Gastrocnemius medialis (tissue), 4 donors: Measurements from ENCODE around the gene LITAFD. TPM values are rescaled to one million over a fixed set of nuclear protein-coding genes. Genes with fewer than 3 reads are reported as not detected.

Experiments
- ATAC-seq, 2 donors: fragments of 150-250 bp; one replicate each; pipeline ENCODE4 v1.9.1; 2016
- DNase-seq, 2 donors: peaks; one replicate each; pipeline ENCODE4 v3.0.0-alpha.2; 2019
- H3K27ac ChIP-seq, 4 donors: fragments of 200-600 bp; sonication (generic); 1 replicate in 1 of 4; 2 replicates in 3 of 4; pipeline ENCODE4 v1.5.1; 2016 to 2018; ENCODE audit warnings: mild to moderate bottlenecking in 2 of 4, moderate library complexity in 1 of 4
- H3K27me3 ChIP-seq, 3 donors: fragments of 200-600 bp; sonication (generic) in 2 of 3; 1 replicate in 1 of 3; 2 replicates in 2 of 3; pipeline versions ENCODE4 v1.5.1 to v1.6.0; 2016 to 2019; ENCODE audit warnings: mild to moderate bottlenecking in 1 of 3, moderate library complexity in 1 of 3
- H3K36me3 ChIP-seq, 2 donors: fragments of 200-600 bp; sonication (generic) in 1 of 2; one replicate each; pipeline ENCODE4 v1.5.1; 2017 to 2018
- H3K4me1 ChIP-seq, 2 donors: fragments of 200-600 bp; sonication (generic) in 1 of 2; one replicate each; pipeline ENCODE4 v1.5.1; 2016 to 2017; ENCODE audit warnings: mild to moderate bottlenecking in 2 of 2
- H3K4me3 ChIP-seq, 4 donors: fragments of 200-600 bp; sonication (generic) in 3 of 4; 1 replicate in 1 of 4; 2 replicates in 3 of 4; pipeline ENCODE4 v1.5.1; 2016 to 2019; ENCODE audit warnings: mild to moderate bottlenecking in 2 of 4
- H3K9me3 ChIP-seq, 3 donors: fragments of 200-600 bp; sonication (generic) in 2 of 3; 1 replicate in 1 of 3; 2 replicates in 2 of 3; pipeline ENCODE4 v1.5.1; 2016 to 2019
- CTCF ChIP-seq, 5 experiments: fragments of 450-650 bp in 3 of 5; fragments of 200-600 bp in 2 of 5; sonication (generic) in 2 of 5; IDR thresholded peaks in 4 of 5; conservative IDR thresholded peaks in 1 of 5; 1 replicate in 4 of 5; 2 replicates in 1 of 5; pipeline ENCODE4 v1.5.1; 2016 to 2019; ENCODE audit warnings: antibody characterized with exemption in 5 of 5, mild to moderate bottlenecking in 3 of 5, moderate library complexity in 3 of 5
- POLR2A ChIP-seq, 2 donors: fragments of 450-650 bp; IDR thresholded peaks; one replicate each; pipeline ENCODE4 v1.6.1; 2017; ENCODE audit warnings: antibody characterized with exemption in 2 of 2, mild to moderate bottlenecking in 2 of 2, moderate library complexity in 2 of 2
- in situ Hi-C, 4 donors: fragments of 200-750 bp; cut with MboI; loops; one replicate each; pipeline versions ENCODE4 v1.15.0 to v1.8.0; 2017; ENCODE audit warnings: low sequenced_read_pairs in 4 of 4
- intact Hi-C: fragments of 100-400 bp; cut with DNase I; formaldehyde crosslinking; loops from one replicate; pipeline ENCODE4 v1.15.1; 2023; ENCODE audit warnings: low total_unique reads
- total RNA-seq, 4 donors: library from RNA; depleted of rRNA; stranded (reverse); fragments of >200 nt; gene quantifications; one replicate each; pipeline versions ENCODE4 v1.1.0 to v1.2.3, GENCODE V29; 2016

LITAFD gene
- total RNA-seq, 4 donors from 2014 or later = not detected

- no peak overlapping the region for H3K27ac ChIP-seq
- ATAC-seq (no peak), DNase-seq (no peak)
- H3K36me3 ChIP-seq = peaks cover 0 to 31% of the 10 kb centered on the region in 2 donors
- in situ Hi-C loops (no loop called here), intact Hi-C loops (no loop called here)
- no peak overlapping the region for H3K4me3 ChIP-seq
- no peaks in the 10 kb centered on the region for H3K9me3 ChIP-seq
- H3K4me1 ChIP-seq = peaks cover 5 to 7% of the 10 kb centered on the region in 2 donors
- no peak for TF ChIP-seq POLR2A (IDR thresholded peaks at IDR 0.05)
- H3K27me3 ChIP-seq = no peaks in the 10 kb centered on the region
Measured at GRCh38 chr16:8848231-8848938, 33.8 kb upstream of the LITAFD start.

- DNase-seq (no peak), ATAC-seq (no peak)
- no peaks in the 10 kb centered on the region for H3K9me3 ChIP-seq
- no peak for TF ChIP-seq CTCF (IDR thresholded peaks at IDR 0.05 in 4 of 5, conservative IDR thresholded peaks at IDR 0.05 in 1 of 5)
- no peak for TF ChIP-seq POLR2A (IDR thresholded peaks at IDR 0.05)
- H3K4me1 ChIP-seq = peaks cover 5 to 7% of the 10 kb centered on the region in 2 donors
- no peaks in the 10 kb centered on the region for H3K27me3 ChIP-seq
- in situ Hi-C loops (no loop called here), intact Hi-C loops (no loop called here)
- H3K4me3 ChIP-seq = no peak overlapping the region
- peaks cover 0 to 37% of the 10 kb centered on the region in 2 donors for H3K36me3 ChIP-seq
- H3K27ac ChIP-seq = peak overlapping the region in 1 of 4 donors; percentile 9
Measured at GRCh38 chr16:8848939-8849391, 33.2 kb upstream of the LITAFD start.

GRCh38 chr16:8849411-8850011 is 32.6 kb upstream of the LITAFD start:
- no peaks in the 10 kb centered on the region for H3K27me3 ChIP-seq
- H3K9me3 ChIP-seq = no peaks in the 10 kb centered on the region
- in situ Hi-C loops (loop anchor here in 1 of 4 donors (10.0 kb wide), 1 partner anchor 45 kb away; no protein-coding TSS in a partner anchor), intact Hi-C loops (no loop called here)
- peak overlapping the region in 2 of 4 donors; percentile 9 to 46 for H3K27ac ChIP-seq
- ATAC-seq (no peak), DNase-seq (no peak)
- no peak for TF ChIP-seq POLR2A (IDR thresholded peaks at IDR 0.05)
- TF ChIP-seq CTCF (IDR thresholded peaks at IDR 0.05 in 4 of 5, conservative IDR thresholded peaks at IDR 0.05 in 1 of 5) = no peak
- H3K4me1 ChIP-seq = peaks cover 5 to 7% of the 10 kb centered on the region in 2 donors
- H3K36me3 ChIP-seq = peaks cover 0 to 40% of the 10 kb centered on the region in 2 donors
- no peak overlapping the region for H3K4me3 ChIP-seq

- Histone ChIP-seq H3K9me3 (no peaks in the 10 kb centered on the region), H3K27ac (peak overlapping the region; percentile 9 to 63 (median 50)), H3K36me3 (peaks cover 0 to 49% of the 10 kb centered on the region in 2 donors), H3K27me3 (no peaks in the 10 kb centered on the region), H3K4me1 (peaks cover 5 to 7% of the 10 kb centered on the region in 2 donors), H3K4me3 (no peak overlapping the region)
- DNase-seq (peak in 1 of 2 donors; percentile 44), ATAC-seq (peak; percentile 61 to 69)
- in situ Hi-C loops = loop anchor here in 1 of 4 donors (10.0 kb wide), 1 partner anchor 46 kb away; no protein-coding TSS in a partner anchor
- intact Hi-C loops = no loop called here
- TF ChIP-seq CTCF (IDR thresholded peaks at IDR 0.05 in 4 of 5, conservative IDR thresholded peaks at IDR 0.05 in 1 of 5) (no peak), POLR2A (IDR thresholded peaks at IDR 0.05) (peak in 1 of 2 donors; percentile 8)
Measured at GRCh38 chr16:8850279-8850885, 31.8 kb upstream of the LITAFD start.
